CD8-positive, alpha-beta memory T cell (primary cell): ENCODE data around the gene CAPZA1. TPM values are rescaled to one million over a fixed set of nuclear protein-coding genes. Genes with fewer than 3 reads are reported as not detected.

Source experiments
- CTCF ChIA-PET: fragments of 350-600 bp; sonication (Branson Sonifier 250); formaldehyde crosslinking; loops from one replicate; lab custom pipeline; 2021; ENCODE audit warnings: antibody characterized with exemption; lab: Charles Lee
- POLR2A ChIA-PET: fragments of 350-600 bp; sonication (Branson Sonifier 250); formaldehyde crosslinking; loops from one replicate; lab custom pipeline; 2021; ENCODE audit warnings: antibody characterized with exemption; lab: Charles Lee
- DNase-seq, 5 donors: peaks; one replicate each; pipeline versions ENCODE4 v3.0.0 to v3.0.0-alpha.2; 2020 to 2022; ENCODE audit warnings: mixed read lengths in 1 of 5
- H3K27ac ChIP-seq: one replicate; pipeline ENCODE4 v1.7.0; 2013; ENCODE audit warnings: low read depth, mild to moderate bottlenecking, low read length, moderate library complexity
- H3K27me3 ChIP-seq: 2 replicates; pipeline ENCODE4 v1.7.0; 2013; ENCODE audit warnings: low read length, mild to moderate bottlenecking; ENCODE audit not compliant: insufficient read depth, poor library complexity, severe bottlenecking
- H3K36me3 ChIP-seq: 2 replicates; pipeline ENCODE4 v1.7.0; 2013; ENCODE audit warnings: mild to moderate bottlenecking, low read length, moderate library complexity; ENCODE audit not compliant: insufficient read depth
- H3K4me1 ChIP-seq: 2 replicates; pipeline ENCODE4 v1.7.0; 2013; ENCODE audit warnings: mild to moderate bottlenecking, low read length, moderate library complexity; ENCODE audit not compliant: insufficient read depth
- H3K4me3 ChIP-seq: 2 replicates; pipeline ENCODE4 v1.7.0; 2013; ENCODE audit warnings: mild to moderate bottlenecking, low read length
- H3K9me3 ChIP-seq: 2 replicates; pipeline ENCODE4 v1.7.0; 2013; ENCODE audit warnings: mild to moderate bottlenecking, low read length
- H3K27ac Mint-ChIP-seq, 8 donors: one replicate each; pipeline ENCODE4 v1.8.0; 2020 to 2021; ENCODE audit warnings: mixed read lengths in 8 of 8, mild to moderate bottlenecking in 6 of 8, inconsistent platforms in 3 of 8, moderate library complexity in 3 of 8
- H3K27me3 Mint-ChIP-seq, 2 donors: one replicate each; pipeline ENCODE4 v1.8.0; 2020 to 2021; ENCODE audit warnings: mixed read lengths in 2 of 2, mild to moderate bottlenecking in 1 of 2, moderate library complexity in 1 of 2
- H3K36me3 Mint-ChIP-seq, 3 donors: one replicate each; pipeline ENCODE4 v1.8.0; 2020 to 2021; ENCODE audit warnings: mixed read lengths in 3 of 3, inconsistent platforms in 1 of 3, mild to moderate bottlenecking in 1 of 3
- H3K4me1 Mint-ChIP-seq, 3 donors: one replicate each; pipeline ENCODE4 v1.8.0; 2020 to 2021; ENCODE audit warnings: mixed read lengths in 3 of 3, inconsistent platforms in 1 of 3, mild to moderate bottlenecking in 1 of 3
- H3K4me3 Mint-ChIP-seq, 7 donors: one replicate each; pipeline ENCODE4 v1.8.0; 2020 to 2021; ENCODE audit warnings: mixed read lengths in 7 of 7, mild to moderate bottlenecking in 6 of 7, moderate library complexity in 4 of 7, inconsistent platforms in 2 of 7
- H3K9me3 Mint-ChIP-seq, 5 donors: one replicate each; pipeline ENCODE4 v1.8.0; 2020 to 2022; ENCODE audit warnings: mixed read lengths in 5 of 5, mild to moderate bottlenecking in 3 of 5, moderate library complexity in 2 of 5, inconsistent platforms in 1 of 5
- polyA plus RNA-seq: library from polyadenylated mRNA; unstranded; fragments of 300-500 nt; fragmentation: Illumina TruSeq; gene quantifications from one replicate; pipeline ENCODE4 v1.2.3, GENCODE V29; 2021
- total RNA-seq, 2 experiments: library from RNA; stranded (reverse); gene quantifications; one replicate each; pipeline ENCODE4 v1.2.3, GENCODE V29; 2021

Gene CAPZA1
- total and polyA plus RNA-seq, 3 experiments from 2014 or later = 212 to 266 (median 255) TPM

DNA sequence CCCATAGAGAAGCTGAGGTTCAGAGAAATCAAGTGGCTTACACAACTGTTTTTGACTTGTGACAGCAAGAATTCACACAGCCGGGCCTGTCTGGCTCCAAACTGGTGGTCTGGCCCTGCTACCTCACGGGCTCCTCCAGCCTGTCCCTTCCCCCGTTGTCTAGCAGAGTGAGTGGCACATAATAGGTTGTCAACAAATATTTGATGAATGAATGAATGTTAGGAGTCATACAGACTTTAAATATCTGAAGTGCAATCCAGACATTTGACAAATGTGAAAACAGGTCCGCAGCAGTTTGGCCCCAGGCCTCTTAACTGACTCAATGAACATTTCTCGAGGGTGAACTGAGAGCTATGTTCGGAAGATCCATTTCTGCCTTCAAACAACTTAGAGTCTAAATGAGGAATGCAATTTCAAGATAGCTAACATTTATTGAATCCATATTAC lies 88.4 kb downstream of the CAPZA1 start:
- ChIA-PET POLR2A (interaction anchor here (1.1 kb wide), 1 partner anchor 206 kb away, joined by 3 read pairs; no protein-coding TSS in a partner anchor), CTCF (interaction anchor here (0.8 to 4.2 kb wide), 15 partner anchors 8 to 365 kb away, joined by 3 to 51 read pairs (median 4); partner anchors contain the start of genes CTTNBP2NL, LRIG2, MOV10 and PPM1J)
- Histone ChIP-seq H3K4me1 (peaks cover 33% of the 10 kb centered on the region), H3K27ac (no peak overlapping the region), H3K9me3 (no peaks in the 10 kb centered on the region), H3K36me3 (no peaks in the 10 kb centered on the region), H3K27me3 (no peaks in the 10 kb centered on the region), H3K4me3 (no peak overlapping the region)
- no peak for DNase-seq
- peak overlapping the region; percentile 71 to 90 (median 87) for H3K4me3 Mint-ChIP-seq
- peaks cover 31 to 40% (median 35%) of the 10 kb centered on the region in 3 donors for H3K4me1 Mint-ChIP-seq
- H3K9me3 Mint-ChIP-seq = no peaks in the 10 kb centered on the region
- peak overlapping the region in 7 of 8 donors; percentile 6 to 86 (median 24) for H3K27ac Mint-ChIP-seq
- H3K36me3 Mint-ChIP-seq = no peaks in the 10 kb centered on the region
- peaks cover 2 to 5% of the 10 kb centered on the region in 2 donors for H3K27me3 Mint-ChIP-seq

DNA sequence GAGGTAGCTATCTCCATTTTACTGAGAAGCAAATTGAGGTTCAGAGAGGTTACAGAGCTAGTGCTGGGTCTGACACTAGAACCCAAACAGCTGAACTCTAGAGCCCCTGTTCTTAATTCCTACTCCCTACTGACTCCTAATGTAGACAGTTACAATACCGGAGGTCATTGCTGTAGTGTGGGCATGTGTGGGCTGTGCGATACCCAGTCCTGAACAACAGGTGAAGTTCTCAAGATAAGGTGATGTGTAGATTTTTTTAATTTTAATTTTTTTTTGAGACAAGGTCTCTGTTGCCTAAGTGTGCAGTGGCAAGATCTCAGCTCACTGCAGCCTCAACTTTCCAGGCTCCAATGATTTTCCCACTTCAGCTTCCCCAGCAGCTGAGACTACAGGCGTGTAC lies 88.9 kb downstream of the CAPZA1 start:
- H3K27ac Mint-ChIP-seq = peak overlapping the region in 1 of 8 donors; percentile 22
- H3K27me3 Mint-ChIP-seq = peaks cover 2 to 5% of the 10 kb centered on the region in 2 donors
- Histone ChIP-seq H3K4me1 (peaks cover 33% of the 10 kb centered on the region), H3K36me3 (no peaks in the 10 kb centered on the region), H3K4me3 (no peak overlapping the region), H3K27ac (no peak overlapping the region), H3K27me3 (no peaks in the 10 kb centered on the region), H3K9me3 (no peaks in the 10 kb centered on the region)
- DNase-seq = no peak
- POLR2A ChIA-PET = interaction anchor here (0.6 to 1.1 kb wide), 2 partner anchors 33 to 207 kb away, joined by 3 read pairs; partner anchors contain the start of gene MOV10
- no peaks in the 10 kb centered on the region for H3K36me3 Mint-ChIP-seq
- peak overlapping the region in 5 of 7 donors; percentile 85 to 90 (median 89) for H3K4me3 Mint-ChIP-seq
- peaks cover 30 to 36% (median 35%) of the 10 kb centered on the region in 3 donors for H3K4me1 Mint-ChIP-seq
- CTCF ChIA-PET = interaction anchor here (0.8 to 4.2 kb wide), 15 partner anchors 8 to 364 kb away, joined by 3 to 51 read pairs (median 4); partner anchors contain the start of genes CTTNBP2NL, LRIG2, MOV10 and PPM1J
- H3K9me3 Mint-ChIP-seq = no peaks in the 10 kb centered on the region

- Histone ChIP-seq H3K27ac (no peak overlapping the region), H3K4me1 (peaks cover 30% of the 10 kb centered on the region), H3K36me3 (no peaks in the 10 kb centered on the region), H3K4me3 (no peak overlapping the region), H3K9me3 (no peaks in the 10 kb centered on the region), H3K27me3 (peaks cover 5% of the 10 kb centered on the region)
- Mint-ChIP-seq H3K27me3 (peaks cover 6 to 10% of the 10 kb centered on the region in 2 donors), H3K36me3 (peaks cover 0 to 2% (median 0%) of the 10 kb centered on the region in 3 donors), H3K4me1 (peaks cover 27 to 28% (median 27%) of the 10 kb centered on the region in 3 donors), H3K27ac (no peak overlapping the region), H3K4me3 (peak overlapping the region in 1 of 7 donors; percentile 25), H3K9me3 (no peaks in the 10 kb centered on the region)
- POLR2A ChIA-PET = no interaction called here
- DNase-seq = no peak
- CTCF ChIA-PET = interaction anchor here (1.2 to 4.2 kb wide), 6 partner anchors 9 to 363 kb away, joined by 4 to 51 read pairs (median 4); partner anchors contain the start of genes LRIG2 and ST7L
Observed at GRCh38 chr1:112710159-112710558, 90.5 kb downstream of the CAPZA1 start.

DNA sequence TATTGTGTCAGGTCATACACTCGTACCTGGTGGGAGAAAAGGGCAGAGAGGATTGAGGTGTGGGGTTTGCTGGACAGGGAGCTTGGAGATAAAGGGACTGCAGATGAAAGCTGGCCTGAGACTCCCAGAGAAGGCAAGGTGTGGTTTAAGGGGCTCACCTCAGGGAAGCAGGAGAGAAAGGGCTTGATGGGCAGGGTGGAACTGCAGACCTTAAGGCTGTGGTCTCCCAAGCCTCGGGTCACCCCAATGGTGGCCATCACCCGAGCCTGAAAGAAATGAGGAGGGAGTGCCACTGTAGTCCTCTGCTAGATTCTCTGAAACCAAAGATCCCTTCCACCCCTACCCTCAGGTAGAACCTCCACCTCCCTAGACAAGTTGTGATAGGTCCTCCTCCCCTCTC lies 91.0 kb downstream of the CAPZA1 start:
- H3K27me3 Mint-ChIP-seq = peaks cover 6 to 10% of the 10 kb centered on the region in 2 donors
- DNase-seq = no peak
- ChIA-PET POLR2A (no interaction called here), CTCF (interaction anchor here (1.6 to 4.2 kb wide), 3 partner anchors 92 to 320 kb away, joined by 4 to 51 read pairs (median 4); partner anchors contain the start of gene ST7L)
- Histone ChIP-seq H3K27ac (no peak overlapping the region), H3K4me1 (peaks cover 26% of the 10 kb centered on the region), H3K9me3 (no peaks in the 10 kb centered on the region), H3K36me3 (no peaks in the 10 kb centered on the region), H3K4me3 (no peak overlapping the region), H3K27me3 (peaks cover 5% of the 10 kb centered on the region)
- H3K9me3 Mint-ChIP-seq = no peaks in the 10 kb centered on the region
- H3K36me3 Mint-ChIP-seq = peaks cover 0 to 2% (median 2%) of the 10 kb centered on the region in 3 donors
- H3K4me1 Mint-ChIP-seq = peaks cover 23 to 27% (median 24%) of the 10 kb centered on the region in 3 donors
- no peak overlapping the region for H3K27ac Mint-ChIP-seq
- H3K4me3 Mint-ChIP-seq = peak overlapping the region in 1 of 7 donors; percentile 25

DNA sequence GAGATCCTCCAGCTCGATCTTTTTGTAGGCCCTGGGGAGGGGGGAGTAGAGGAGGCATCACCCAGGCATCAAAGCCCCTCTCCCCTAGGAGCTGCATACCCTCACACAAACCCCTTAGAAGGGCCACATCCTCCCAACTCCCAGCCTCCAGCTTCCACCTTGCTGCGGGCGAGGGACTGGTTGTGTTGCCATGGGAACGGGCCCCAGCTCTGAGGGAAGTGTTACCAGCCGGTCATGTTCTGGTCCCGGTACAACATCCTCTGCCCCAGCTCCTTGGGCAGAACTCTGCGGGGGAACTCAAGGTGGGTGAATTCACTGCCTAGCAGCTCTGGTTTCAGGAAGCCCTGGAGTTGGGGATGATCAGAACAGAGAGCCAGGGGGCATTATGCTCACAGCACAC lies 91.4 kb downstream of the CAPZA1 start:
- H3K4me3 ChIP-seq = no peak overlapping the region
- no peaks in the 10 kb centered on the region for H3K9me3 Mint-ChIP-seq

DNA sequence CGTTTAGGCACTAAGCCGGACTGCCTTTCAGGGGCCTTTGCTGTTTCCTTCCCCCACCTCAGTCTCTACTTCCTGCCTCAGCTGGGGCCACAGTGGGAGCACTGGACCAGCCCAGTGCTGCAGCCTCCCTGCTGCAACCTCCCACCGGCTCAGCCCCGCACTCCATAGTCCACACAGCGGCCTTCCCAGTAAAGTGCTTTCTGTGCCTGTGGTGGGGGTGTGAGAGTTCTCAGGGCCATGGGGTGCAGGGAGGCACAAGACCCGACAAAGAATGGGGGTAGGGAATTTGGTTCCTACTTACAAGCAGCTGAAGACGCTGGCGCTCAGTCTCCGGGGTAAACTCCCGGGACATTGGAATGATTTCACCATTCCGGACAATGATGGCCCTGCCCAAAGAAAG lies 92.0 kb downstream of the CAPZA1 start:
- Histone ChIP-seq H3K27me3 (peaks cover 5% of the 10 kb centered on the region), H3K4me3 (no peak overlapping the region), H3K27ac (no peak overlapping the region), H3K36me3 (no peaks in the 10 kb centered on the region), H3K9me3 (no peaks in the 10 kb centered on the region), H3K4me1 (peaks cover 26% of the 10 kb centered on the region)
- Mint-ChIP-seq H3K36me3 (peaks cover 0 to 2% (median 2%) of the 10 kb centered on the region in 3 donors), H3K4me3 (peak overlapping the region in 1 of 7 donors; percentile 17), H3K4me1 (peaks cover 22 to 26% (median 24%) of the 10 kb centered on the region in 3 donors), H3K27ac (no peak overlapping the region), H3K27me3 (peaks cover 6 to 10% of the 10 kb centered on the region in 2 donors), H3K9me3 (no peaks in the 10 kb centered on the region)
- ChIA-PET CTCF (interaction anchor here (2.1 to 4.2 kb wide), 2 partner anchors 209 to 321 kb away, joined by 4 to 51 read pairs; no protein-coding TSS in a partner anchor), POLR2A (no interaction called here)
- no peak for DNase-seq

More for the DNA sequence above, 91.4 kb downstream of the CAPZA1 start:
- POLR2A ChIA-PET = no interaction called here
- no peak overlapping the region for H3K27ac Mint-ChIP-seq
- no peaks in the 10 kb centered on the region for H3K36me3 ChIP-seq
- peaks cover 26% of the 10 kb centered on the region for H3K4me1 ChIP-seq
- CTCF ChIA-PET = interaction anchor here (1.6 to 4.2 kb wide), 3 partner anchors 93 to 321 kb away, joined by 4 to 51 read pairs (median 4); partner anchors contain the start of gene ST7L
- no peaks in the 10 kb centered on the region for H3K9me3 ChIP-seq
- no peak for DNase-seq
- H3K36me3 Mint-ChIP-seq = peaks cover 0 to 2% (median 2%) of the 10 kb centered on the region in 3 donors
- peaks cover 22 to 27% (median 24%) of the 10 kb centered on the region in 3 donors for H3K4me1 Mint-ChIP-seq
- H3K27me3 ChIP-seq = peaks cover 5% of the 10 kb centered on the region
- no peak overlapping the region for H3K27ac ChIP-seq
- peak overlapping the region in 1 of 7 donors; percentile 25 for H3K4me3 Mint-ChIP-seq
- peaks cover 6 to 10% of the 10 kb centered on the region in 2 donors for H3K27me3 Mint-ChIP-seq

DNA sequence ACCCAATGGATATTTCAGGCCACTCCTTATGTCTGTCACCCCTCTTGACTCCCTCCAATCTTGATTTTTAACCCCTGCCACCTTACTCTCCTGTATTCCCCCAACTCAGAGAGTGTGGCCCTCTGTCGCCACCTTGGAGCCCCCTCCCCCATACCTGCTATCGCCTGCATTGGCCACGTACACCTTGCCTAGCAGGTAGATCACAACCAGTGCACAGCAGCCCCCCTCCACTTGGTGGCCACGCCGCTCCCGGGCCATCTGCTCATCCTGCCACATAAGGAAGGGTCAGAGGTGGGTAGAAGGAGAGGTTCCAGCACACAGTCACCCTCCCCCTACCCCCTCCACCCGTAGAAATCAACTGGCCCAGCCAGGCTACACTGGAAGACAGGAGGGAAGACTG lies 92.6 kb downstream of the CAPZA1 start:
- H3K9me3 Mint-ChIP-seq = no peaks in the 10 kb centered on the region

GRCh38 chr1:112712701-112713128 lies 93.1 kb downstream of the CAPZA1 start:
- peaks cover 20% of the 10 kb centered on the region for H3K4me1 ChIP-seq
- H3K27ac ChIP-seq = no peak overlapping the region
- CTCF ChIA-PET = no interaction called here
- H3K27ac Mint-ChIP-seq = peak overlapping the region in 1 of 8 donors; percentile 19
- H3K9me3 ChIP-seq = no peaks in the 10 kb centered on the region
- peaks cover 0 to 2% (median 2%) of the 10 kb centered on the region in 3 donors for H3K36me3 Mint-ChIP-seq
- H3K27me3 ChIP-seq = peaks cover 5% of the 10 kb centered on the region
- DNase-seq = no peak
- no peaks in the 10 kb centered on the region for H3K9me3 Mint-ChIP-seq
- H3K4me3 Mint-ChIP-seq = peak overlapping the region in 3 of 7 donors; percentile 6 to 74 (median 38)
- no peak overlapping the region for H3K4me3 ChIP-seq
- no peaks in the 10 kb centered on the region for H3K36me3 ChIP-seq
- peaks cover 19 to 21% (median 20%) of the 10 kb centered on the region in 3 donors for H3K4me1 Mint-ChIP-seq
- peaks cover 4 to 10% of the 10 kb centered on the region in 2 donors for H3K27me3 Mint-ChIP-seq
- POLR2A ChIA-PET = no interaction called here

More for the DNA sequence above, 92.6 kb downstream of the CAPZA1 start:
- no peak overlapping the region for H3K27ac ChIP-seq
- H3K27me3 ChIP-seq = peaks cover 5% of the 10 kb centered on the region
- H3K4me1 Mint-ChIP-seq = peaks cover 22 to 26% (median 24%) of the 10 kb centered on the region in 3 donors
- H3K36me3 ChIP-seq = no peaks in the 10 kb centered on the region
- POLR2A ChIA-PET = no interaction called here
- no peak overlapping the region for H3K4me3 ChIP-seq
- CTCF ChIA-PET = interaction anchor here (2.1 kb wide), 1 partner anchor 322 kb away, joined by 4 read pairs; no protein-coding TSS in a partner anchor
- DNase-seq = no peak
- H3K4me1 ChIP-seq = peaks cover 25% of the 10 kb centered on the region
- peak overlapping the region in 1 of 7 donors; percentile 17 for H3K4me3 Mint-ChIP-seq
- H3K36me3 Mint-ChIP-seq = peaks cover 0 to 2% (median 2%) of the 10 kb centered on the region in 3 donors
- H3K9me3 ChIP-seq = no peaks in the 10 kb centered on the region
- H3K27ac Mint-ChIP-seq = no peak overlapping the region
- H3K27me3 Mint-ChIP-seq = peaks cover 6 to 10% of the 10 kb centered on the region in 2 donors
